ENCODE results near the gene PNMA6E. TPM values are rescaled to one million over a fixed set of nuclear protein-coding genes. Genes with fewer than 3 reads are reported as not detected.

The PNMA6E gene
- total RNA-seq, 1 donor from 2014 or later, result not detected

DNA sequence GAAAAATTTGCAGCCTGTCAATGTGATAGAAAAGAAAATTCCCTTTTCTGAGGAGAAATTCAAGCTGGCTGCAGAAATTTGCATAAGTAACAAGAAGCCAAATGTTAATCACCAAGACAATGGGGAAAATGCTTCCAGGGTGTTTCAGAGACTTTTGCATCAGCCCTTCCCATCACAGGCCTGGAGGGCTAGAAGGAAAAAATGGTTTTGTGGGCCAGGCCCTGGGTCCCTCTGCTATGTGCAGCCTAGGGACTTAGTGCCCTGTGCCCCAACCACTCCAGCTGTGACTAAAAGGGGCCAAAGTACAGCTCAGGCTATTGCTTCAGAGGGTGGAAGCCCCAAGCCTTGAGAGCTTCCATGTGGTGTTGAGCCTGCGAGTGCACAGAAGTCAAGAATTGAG is 43.3 kb downstream of the PNMA6E start:
- no peaks in the 10 kb centered on the region for H3K27me3 ChIP-seq (ENCODE audit: control insufficient read depth, insufficient read depth, low read length)
- TF ChIP-seq, protein P1, sequence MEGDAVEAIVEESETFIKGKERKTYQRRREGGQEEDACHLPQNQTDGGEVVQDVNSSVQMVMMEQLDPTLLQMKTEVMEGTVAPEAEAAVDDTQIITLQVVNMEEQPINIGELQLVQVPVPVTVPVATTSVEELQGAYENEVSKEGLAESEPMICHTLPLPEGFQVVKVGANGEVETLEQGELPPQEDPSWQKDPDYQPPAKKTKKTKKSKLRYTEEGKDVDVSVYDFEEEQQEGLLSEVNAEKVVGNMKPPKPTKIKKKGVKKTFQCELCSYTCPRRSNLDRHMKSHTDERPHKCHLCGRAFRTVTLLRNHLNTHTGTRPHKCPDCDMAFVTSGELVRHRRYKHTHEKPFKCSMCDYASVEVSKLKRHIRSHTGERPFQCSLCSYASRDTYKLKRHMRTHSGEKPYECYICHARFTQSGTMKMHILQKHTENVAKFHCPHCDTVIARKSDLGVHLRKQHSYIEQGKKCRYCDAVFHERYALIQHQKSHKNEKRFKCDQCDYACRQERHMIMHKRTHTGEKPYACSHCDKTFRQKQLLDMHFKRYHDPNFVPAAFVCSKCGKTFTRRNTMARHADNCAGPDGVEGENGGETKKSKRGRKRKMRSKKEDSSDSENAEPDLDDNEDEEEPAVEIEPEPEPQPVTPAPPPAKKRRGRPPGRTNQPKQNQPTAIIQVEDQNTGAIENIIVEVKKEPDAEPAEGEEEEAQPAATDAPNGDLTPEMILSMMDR (IDR thresholded peaks at IDR 0.05; ENCODE audit: insufficient read depth, low read length, severe bottlenecking), result no peak
- FAIRE-seq, result no peak

GRCh38 chrX:153353416-153353815 is 47.7 kb downstream of the PNMA6E start:
- no peaks in the 10 kb centered on the region for H3K36me3 ChIP-seq (ENCODE audit: control insufficient read depth, insufficient read depth, low read length)
- no peak overlapping the region for H3K4me3 ChIP-seq (ENCODE audit: low read depth, low read length)
- DNase-seq (ENCODE audit: low read depth) (no peak), FAIRE-seq (no peak)
- TF ChIP-seq, protein P1 (IDR thresholded peaks at IDR 0.05; ENCODE audit: insufficient read depth, low read length, severe bottlenecking), result no peak
- H3K27me3 ChIP-seq (ENCODE audit: control insufficient read depth, insufficient read depth, low read length), result no peaks in the 10 kb centered on the region

More for the DNA sequence above, 43.3 kb downstream of the PNMA6E start:
- no peaks in the 10 kb centered on the region for H3K36me3 ChIP-seq (ENCODE audit: control insufficient read depth, insufficient read depth, low read length)
- H3K4me3 ChIP-seq (ENCODE audit: low read depth, low read length), result no peak overlapping the region
- DNase-seq (ENCODE audit: low read depth), result no peak

DNA sequence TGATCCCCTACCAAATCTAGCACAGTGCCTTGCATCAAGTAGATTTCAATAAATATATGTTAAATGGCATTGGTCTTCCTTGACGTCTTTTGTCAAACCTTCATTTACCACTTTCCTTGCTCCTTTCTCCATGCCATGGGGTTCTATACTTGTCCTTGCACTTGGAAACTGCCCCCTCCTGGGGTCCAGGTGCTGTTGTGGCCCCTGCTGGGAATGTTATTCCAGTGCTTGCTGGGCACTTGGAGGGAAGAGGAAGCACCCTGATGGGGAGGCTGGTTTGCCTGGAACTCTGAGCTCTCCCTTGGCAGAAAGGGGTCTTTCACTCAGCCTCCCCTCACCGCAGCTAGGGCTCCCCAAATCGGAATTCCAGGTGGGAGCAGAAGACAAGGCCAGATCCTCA is 48.3 kb downstream of the PNMA6E start:
- TF ChIP-seq, protein P1 (IDR thresholded peaks at IDR 0.05; ENCODE audit: insufficient read depth, low read length, severe bottlenecking), result no peak
- Histone ChIP-seq H3K36me3 (ENCODE audit: control insufficient read depth, insufficient read depth, low read length) (no peaks in the 10 kb centered on the region), H3K4me3 (ENCODE audit: low read depth, low read length) (no peak overlapping the region), H3K27me3 (ENCODE audit: control insufficient read depth, insufficient read depth, low read length) (no peaks in the 10 kb centered on the region)
- DNase-seq (ENCODE audit: low read depth) (no peak), FAIRE-seq (no peak)

DNA sequence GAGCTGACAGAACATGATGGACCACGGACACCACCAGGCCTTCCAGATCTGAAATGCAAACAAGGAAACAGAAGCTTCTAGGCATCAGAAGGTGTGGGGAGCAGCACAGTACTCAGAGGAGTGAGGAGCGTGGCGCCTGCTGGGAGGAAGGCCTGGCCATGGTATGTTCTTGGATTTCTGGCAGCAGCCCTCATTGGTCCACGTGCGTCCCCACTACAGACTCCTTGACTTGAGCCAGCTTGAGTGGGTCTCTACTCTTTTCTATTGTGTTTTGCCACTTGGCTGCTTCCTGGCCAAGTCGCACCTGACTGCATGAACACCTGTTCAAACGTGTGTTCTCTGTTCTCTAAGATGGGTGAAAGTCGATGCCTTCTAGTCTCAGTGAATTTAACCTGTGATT is 49.2 kb downstream of the PNMA6E start:
- TF ChIP-seq, protein P1 (IDR thresholded peaks at IDR 0.05; ENCODE audit: insufficient read depth, low read length, severe bottlenecking), result no peak
- no peaks in the 10 kb centered on the region for H3K27me3 ChIP-seq (ENCODE audit: control insufficient read depth, insufficient read depth, low read length)
- no peak for DNase-seq (ENCODE audit: low read depth)
- H3K36me3 ChIP-seq (ENCODE audit: control insufficient read depth, insufficient read depth, low read length), result no peaks in the 10 kb centered on the region
- no peak for FAIRE-seq
- H3K4me3 ChIP-seq (ENCODE audit: low read depth, low read length), result no peak overlapping the region

- Histone ChIP-seq H3K36me3 (ENCODE audit: control insufficient read depth, insufficient read depth, low read length) (no peaks in the 10 kb centered on the region), H3K4me3 (ENCODE audit: low read depth, low read length) (no peak overlapping the region), H3K27me3 (ENCODE audit: control insufficient read depth, insufficient read depth, low read length) (no peaks in the 10 kb centered on the region)
- TF ChIP-seq, protein P1 (IDR thresholded peaks at IDR 0.05; ENCODE audit: insufficient read depth, low read length, severe bottlenecking), result no peak
- FAIRE-seq, result no peak
- no peak for DNase-seq (ENCODE audit: low read depth)
Measured at GRCh38 chrX:153349952-153350351, 51.2 kb downstream of the PNMA6E start.

DNA sequence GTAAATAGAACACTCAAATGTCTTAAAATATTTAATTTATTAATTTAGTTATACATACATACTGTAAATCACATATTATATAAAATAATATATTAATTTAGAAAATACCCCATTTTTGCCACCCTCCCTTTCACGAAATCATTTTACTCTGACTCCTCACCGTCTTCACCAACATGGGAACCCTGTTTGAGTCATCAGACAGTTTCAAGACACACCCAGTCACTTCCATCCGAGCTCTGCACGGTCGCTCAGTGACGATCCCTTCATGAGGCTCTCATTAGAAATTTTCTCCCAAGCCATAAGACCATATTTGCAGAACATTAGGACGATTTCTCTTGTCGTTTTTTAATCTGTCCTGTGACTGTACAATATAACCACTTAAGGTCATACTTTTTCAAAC is 52.7 kb downstream of the PNMA6E start:
- TF ChIP-seq, protein P1 (IDR thresholded peaks at IDR 0.05; ENCODE audit: insufficient read depth, low read length, severe bottlenecking), result no peak
- Histone ChIP-seq H3K27me3 (ENCODE audit: control insufficient read depth, insufficient read depth, low read length) (no peaks in the 10 kb centered on the region), H3K4me3 (ENCODE audit: low read depth, low read length) (no peak overlapping the region), H3K36me3 (ENCODE audit: control insufficient read depth, insufficient read depth, low read length) (peaks cover 3% of the 10 kb centered on the region)
- DNase-seq (ENCODE audit: low read depth), result no peak
- FAIRE-seq, result no peak
